AG09309 (cell line): ENCODE data around the gene ATP9B.

ENCODE experiments used
- DNase-seq: peaks from one replicate; pipeline ENCODE4 v3.0.0-alpha.2; 2010; ENCODE audit warnings: low read depth
- H3K4me3 ChIP-seq: 2 replicates; pipeline ENCODE4 v1.5.1; 2011; ENCODE audit warnings: mild to moderate bottlenecking, low read depth, low read length, moderate library complexity; ENCODE audit not compliant: control insufficient read depth
- TF ChIP-seq, protein P1 (sequence below): IDR thresholded peaks from 2 replicates; pipeline ENCODE4 v1.5.1; 2011; ENCODE audit warnings: mild to moderate bottlenecking, low read depth, low read length, inconsistent platforms; ENCODE audit not compliant: insufficient read depth, control insufficient read depth; ENCODE audit errors: missing control alignments

Gene ATP9B

DNA sequence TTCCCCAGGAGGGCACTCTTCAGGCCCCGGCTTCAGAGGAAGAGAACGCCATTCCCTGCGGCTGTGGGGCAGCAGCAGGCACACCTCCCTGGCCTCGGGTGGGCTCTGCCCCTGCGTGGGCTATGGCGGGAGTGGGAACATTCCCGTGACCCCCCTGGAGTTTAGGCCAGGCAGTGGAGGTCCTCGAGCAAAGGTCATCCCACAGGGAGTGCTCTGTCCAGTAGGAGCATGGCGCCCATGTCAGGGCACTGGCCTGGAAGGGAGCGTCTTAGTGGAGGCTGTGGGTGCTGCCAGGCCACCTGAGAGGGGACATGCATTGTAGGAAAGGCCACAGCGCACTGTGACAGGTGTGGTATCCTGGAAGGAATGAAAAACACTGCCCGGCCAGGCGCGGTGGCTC is 317.4 kb downstream of the ATP9B start:
- no peak overlapping the region for H3K4me3 ChIP-seq
- DNase-seq: no peak
- TF ChIP-seq, protein P1, sequence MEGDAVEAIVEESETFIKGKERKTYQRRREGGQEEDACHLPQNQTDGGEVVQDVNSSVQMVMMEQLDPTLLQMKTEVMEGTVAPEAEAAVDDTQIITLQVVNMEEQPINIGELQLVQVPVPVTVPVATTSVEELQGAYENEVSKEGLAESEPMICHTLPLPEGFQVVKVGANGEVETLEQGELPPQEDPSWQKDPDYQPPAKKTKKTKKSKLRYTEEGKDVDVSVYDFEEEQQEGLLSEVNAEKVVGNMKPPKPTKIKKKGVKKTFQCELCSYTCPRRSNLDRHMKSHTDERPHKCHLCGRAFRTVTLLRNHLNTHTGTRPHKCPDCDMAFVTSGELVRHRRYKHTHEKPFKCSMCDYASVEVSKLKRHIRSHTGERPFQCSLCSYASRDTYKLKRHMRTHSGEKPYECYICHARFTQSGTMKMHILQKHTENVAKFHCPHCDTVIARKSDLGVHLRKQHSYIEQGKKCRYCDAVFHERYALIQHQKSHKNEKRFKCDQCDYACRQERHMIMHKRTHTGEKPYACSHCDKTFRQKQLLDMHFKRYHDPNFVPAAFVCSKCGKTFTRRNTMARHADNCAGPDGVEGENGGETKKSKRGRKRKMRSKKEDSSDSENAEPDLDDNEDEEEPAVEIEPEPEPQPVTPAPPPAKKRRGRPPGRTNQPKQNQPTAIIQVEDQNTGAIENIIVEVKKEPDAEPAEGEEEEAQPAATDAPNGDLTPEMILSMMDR: no peak

DNA sequence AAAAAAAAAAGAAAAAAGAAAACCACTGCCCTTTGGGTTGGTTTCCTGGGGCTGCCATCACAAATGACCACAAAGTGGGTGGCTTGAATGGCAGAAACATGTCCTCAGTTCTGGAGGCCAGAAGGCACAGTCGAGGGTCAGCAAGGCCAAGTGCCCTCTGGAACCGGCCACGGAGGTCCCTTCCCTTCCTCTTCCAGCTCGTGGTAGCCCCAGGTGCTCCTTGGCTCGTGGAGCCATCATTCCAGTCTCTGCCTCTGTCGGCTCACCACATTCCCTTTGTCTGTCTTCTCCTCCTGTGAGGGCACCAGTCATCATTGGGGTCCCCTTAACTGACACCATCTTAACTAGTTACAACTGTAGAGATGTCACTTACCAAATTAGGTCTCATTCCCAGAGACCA is 318.0 kb downstream of the ATP9B start:
- no peak overlapping the region for H3K4me3 ChIP-seq
- TF ChIP-seq, protein P1: no peak
- DNase-seq: no peak

DNA sequence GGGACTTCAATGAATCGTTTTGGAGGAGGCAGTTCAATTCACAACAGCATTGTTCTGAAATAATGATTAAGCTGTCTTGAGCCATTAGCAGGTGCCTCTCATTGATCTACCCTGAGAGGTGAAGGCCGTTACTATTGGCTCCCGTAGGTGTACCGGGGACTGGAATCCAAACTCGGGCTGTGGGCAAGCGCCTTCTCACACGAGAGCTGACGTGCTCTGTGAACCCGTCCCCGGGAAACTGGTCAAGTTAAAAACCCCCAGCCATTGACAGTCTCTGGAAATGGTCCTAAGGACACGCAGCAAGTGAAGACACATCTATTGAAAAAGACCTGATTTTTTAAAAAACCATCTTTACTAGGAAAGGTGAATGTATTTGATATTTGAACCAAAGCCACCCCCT is 318.4 kb downstream of the ATP9B start:
- no peak overlapping the region for H3K4me3 ChIP-seq
- no peak for DNase-seq
- TF ChIP-seq, protein P1: no peak

GRCh38 chr18:79388043-79388442 is 318.8 kb downstream of the ATP9B start:
- no peak for DNase-seq
- TF ChIP-seq, protein P1: no peak
- H3K4me3 ChIP-seq: no peak overlapping the region

DNA sequence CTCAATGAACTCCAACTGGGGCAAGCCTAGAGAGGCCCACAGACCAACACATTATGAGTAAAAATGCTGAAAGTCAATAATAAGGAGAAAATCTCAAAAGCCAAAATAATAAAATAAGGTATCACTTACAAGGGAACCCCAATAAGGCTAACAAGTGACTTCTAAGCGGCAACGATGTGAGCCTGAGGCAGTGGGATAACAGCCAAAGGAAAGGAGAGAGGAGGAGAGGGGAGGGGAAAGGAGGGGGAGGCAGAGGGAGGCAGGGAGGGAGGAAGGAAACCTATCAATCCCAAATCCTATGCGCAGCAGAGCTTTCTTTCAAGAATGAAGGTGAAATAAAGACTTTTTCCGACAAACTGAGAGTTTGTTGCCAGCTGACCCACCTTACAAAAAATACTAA is 320.5 kb downstream of the ATP9B start:
- no peak overlapping the region for H3K4me3 ChIP-seq
- DNase-seq: no peak
- TF ChIP-seq, protein P1: no peak

GRCh38 chr18:79392226-79392625 is 323.0 kb downstream of the ATP9B start:
- TF ChIP-seq, protein P1: no peak
- no peak for DNase-seq
- H3K4me3 ChIP-seq: no peak overlapping the region

GRCh38 chr18:79393181-79393634 is 324.0 kb downstream of the ATP9B start:
- TF ChIP-seq, protein P1: no peak
- H3K4me3 ChIP-seq: peak overlapping the region; percentile 40

More at GRCh38 chr18:79393181-79393634, 324.0 kb downstream of the ATP9B start:
- DNase-seq: no peak
